Activated CD8-positive, alpha-beta memory T cell treated with anti-CD3 and anti-CD28 coated beads, Interleukin-2, amount 50 U/mL, for 48 hours (primary cell): Measurements from ENCODE around the gene MIA2.
"Not testable (repeated sequence)": the region's sequence is repeated elsewhere in the genome, so short reads cannot be mapped to it uniquely, and the experiment has no call there.

Experiments
- DNase-seq: peaks from one replicate; pipeline ENCODE4 v3.0.0-alpha.2; 2020

The MIA2 gene

GRCh38 chr14:39230416-39231035, 3.2 kb upstream of the MIA2 start:
- no peak for DNase-seq

DNA sequence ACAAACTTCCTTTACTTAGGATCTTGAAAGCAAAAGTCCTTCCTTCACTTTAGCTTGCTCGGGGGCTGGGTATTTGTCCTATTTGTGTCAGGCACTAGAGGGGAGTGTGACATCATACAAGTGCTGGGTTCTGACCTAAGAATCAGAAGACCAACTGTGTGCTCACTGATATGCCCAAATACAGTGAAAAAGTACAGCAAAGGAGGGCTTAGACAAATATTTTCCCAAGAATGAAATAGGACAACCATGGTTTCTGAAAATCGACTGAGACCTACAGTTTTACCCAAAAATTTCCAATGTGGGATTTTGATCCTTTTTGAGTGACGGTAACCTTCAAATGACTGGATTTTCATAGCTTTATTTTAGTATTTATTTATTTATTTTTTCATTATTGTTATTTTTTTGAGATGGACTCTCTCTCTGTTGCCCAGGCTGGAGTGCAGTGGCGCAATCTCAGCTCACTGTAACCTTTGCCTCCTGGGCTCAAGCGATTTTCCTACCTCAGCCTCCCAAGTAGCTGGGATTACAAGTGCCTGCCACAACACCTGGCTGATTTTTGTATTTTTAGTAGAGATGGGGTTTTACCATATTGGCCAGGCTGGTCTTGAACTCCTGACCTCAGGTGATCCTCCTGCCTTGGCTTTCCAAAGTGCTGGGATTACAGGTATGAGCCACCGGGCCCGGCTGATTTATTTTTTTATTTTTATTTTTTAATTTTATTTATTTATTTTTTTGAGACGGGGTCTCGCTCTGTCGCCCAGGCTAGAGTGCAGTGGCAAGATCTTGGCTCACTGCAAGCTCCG, 1.8 kb upstream of the MIA2 start:
- not testable (repeated sequence) for DNase-seq

DNA sequence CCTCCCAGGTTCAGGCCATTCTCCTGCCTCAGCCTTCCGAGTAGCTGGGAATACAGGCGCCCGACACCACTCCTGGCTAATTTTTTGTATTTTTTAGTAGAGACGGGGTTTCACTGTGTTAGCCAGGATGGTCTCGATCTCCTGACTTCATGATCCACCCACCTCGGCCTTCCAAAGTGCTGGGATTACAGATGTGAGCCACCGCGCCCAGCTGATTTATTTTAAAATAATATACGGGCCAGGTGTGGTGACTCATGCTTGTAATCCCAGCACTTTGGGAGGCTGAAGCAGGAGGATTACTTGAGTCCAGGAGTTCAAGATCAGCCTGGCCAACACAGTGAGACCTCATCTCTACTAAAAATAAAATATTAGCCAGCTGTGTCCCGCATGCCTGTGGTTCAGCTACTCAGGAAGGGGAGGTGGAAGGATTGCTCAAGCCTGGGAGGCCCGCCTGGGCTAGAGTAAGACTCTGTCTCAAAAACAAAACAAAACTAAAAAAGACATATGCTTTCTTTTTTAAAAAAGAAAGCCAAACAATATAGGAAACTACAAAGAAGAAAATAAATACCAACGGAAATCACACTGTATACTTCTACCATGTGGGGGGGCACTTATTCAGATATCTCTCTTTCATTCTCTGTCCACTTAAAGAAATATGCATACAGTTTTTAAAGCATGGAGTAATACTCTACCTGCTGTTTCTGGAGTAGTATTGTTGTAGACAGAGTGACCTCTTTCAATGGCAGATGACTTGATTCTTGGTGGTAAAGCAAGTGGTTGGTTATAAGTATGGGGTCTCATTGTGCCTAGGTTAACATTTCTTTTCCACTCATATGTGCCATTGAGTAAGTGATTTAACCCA, 930 bp upstream of the MIA2 start:
- DNase-seq: no peak

- not testable (repeated sequence) for DNase-seq
These were observed 1.3 kb downstream of the MIA2 start for GRCh38 chr14:39234986-39235385.

DNA sequence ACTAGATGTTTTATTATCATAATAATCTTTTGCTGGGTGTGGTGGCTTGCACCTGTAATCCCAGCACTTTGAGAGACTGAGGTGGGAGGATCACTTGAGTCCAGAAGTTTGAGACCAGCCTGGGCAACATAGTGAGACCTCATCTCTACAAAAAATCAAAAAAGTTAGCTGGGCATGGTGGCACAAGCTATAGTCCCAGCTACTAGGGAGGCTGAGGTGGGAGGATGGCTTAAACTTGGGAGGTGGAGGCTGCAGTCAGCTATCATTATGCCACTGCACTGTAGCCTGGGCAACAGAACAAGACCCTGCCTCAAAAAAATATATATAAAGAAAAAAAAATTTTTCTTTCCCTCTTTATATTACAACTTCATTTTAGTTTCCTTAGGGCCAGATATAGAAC, 1.8 kb downstream of the MIA2 start:
- DNase-seq: not testable (repeated sequence)

DNA sequence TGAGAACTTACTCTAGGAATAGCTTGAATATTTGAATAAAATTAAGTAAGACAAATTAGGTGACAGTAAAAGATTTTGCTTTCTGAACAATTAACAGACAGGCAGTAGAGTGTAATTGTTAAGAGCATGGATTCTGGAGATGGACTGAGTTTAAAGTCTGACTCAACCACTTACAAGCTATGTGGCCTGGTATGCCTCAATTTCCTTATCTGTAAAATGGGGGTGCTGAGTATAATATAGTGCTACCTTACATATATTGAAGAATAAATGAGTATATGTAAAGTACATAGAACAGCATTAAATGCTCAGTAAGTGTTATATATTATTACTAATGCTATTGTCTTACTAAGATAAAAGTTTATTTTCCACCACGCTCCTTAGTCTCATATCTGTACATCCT, 7.1 kb downstream of the MIA2 start:
- no peak for DNase-seq

GRCh38 chr14:39241637-39242036, 7.9 kb downstream of the MIA2 start:
- DNase-seq: no peak

DNA sequence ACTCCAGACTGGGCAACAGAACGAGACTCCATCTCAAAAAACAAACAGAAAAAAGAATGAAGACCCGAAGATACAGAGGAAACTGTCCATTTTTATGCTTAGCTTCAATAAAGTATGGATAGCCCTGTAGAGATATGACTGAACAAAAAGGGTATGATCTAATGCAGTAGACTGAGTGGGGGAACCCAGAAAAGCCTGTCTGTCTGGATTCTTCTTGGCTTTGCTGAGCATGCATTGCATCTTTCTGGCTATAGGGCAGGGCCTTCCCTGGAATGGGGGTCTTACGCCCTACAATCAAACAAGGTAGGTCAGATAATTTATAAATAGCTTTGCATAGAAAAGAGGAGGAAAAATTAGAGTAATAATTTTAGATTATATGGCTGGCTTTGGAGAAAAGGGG, 10.1 kb downstream of the MIA2 start:
- DNase-seq: no peak

DNA sequence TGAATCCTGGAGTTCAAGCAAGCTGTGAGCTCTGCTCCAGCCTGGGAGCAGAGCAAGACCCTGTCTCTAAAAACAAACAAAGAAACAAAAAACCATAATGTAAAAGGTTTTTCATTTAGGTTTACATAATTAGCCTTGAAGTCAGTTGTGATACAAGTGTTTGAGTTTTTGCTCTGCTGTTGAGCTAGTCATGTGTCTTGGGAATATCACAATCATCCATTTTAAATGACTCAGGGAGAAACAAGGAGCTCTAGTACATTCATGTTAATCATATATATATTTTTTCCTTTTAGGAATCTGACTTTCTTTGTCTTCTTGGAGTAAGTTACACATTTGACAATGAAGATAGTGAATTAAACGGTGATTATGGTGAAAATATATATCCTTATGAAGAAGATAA, 12.9 kb downstream of the MIA2 start:
- no peak for DNase-seq

GRCh38 chr14:39247256-39247655, 13.5 kb downstream of the MIA2 start:
- no peak for DNase-seq

DNA sequence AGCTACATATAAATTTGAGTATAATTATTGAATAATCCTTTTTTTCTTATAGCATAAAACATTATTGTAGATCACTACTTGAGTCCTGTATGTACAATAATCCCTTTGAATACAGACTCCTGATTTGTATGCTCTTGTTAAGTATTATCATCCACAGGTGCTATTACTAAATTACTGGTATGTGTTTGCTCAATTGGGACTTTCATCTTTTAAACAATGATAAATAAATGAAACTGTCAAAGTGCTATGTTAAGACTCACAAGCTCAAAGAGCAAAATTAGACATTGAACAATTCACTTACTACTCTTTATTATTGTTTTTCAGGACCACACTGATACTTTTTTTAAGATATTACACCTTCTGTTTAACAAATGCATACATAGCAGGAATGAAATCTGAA, 17.8 kb downstream of the MIA2 start:
- no peak for DNase-seq

- not testable (repeated sequence) for DNase-seq
These were observed 23.7 kb downstream of the MIA2 start for GRCh38 chr14:39257388-39257787.

DNA sequence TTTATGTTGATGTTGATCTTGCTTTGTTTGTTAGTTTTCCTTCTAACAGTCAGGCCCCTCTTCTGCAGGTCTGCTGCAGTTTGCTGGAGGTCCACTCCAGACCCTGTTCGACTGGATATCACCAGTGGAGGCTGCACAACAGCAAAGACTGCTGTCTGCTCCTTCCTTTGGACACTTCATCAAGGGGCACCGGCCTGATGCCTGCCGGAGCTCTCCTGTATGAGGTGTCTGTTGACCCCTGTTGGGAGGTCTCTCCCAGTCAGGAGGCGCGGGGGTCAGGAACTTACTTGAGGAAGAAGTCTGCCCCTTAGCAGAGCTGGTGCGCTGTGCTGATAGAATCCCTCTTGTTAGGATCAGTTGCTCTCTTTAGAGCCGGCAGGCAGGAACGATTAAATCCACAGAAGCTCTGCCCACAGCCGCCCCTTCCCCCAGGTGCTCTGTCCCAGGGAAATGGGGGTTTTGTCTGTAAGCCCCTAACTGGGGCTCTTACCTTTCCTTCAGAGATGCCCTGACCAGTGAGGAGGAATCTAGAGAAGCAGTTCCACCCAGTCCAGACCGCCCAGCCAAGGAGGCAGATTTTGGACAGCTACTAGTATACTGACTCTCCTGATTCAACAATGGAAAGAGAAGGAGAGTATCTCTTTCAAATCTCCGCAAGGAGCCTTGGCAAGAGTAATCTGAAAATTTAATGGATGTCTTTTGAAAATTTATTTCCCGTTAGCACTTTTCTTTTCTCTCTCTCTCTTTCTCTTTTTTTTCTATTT, 25.2 kb downstream of the MIA2 start:
- no peak for DNase-seq

GRCh38 chr14:39260161-39260560, 26.4 kb downstream of the MIA2 start:
- DNase-seq: not testable (repeated sequence)

- not testable (repeated sequence) for DNase-seq
These were observed 28.5 kb downstream of the MIA2 start for GRCh38 chr14:39262214-39262613.

DNA sequence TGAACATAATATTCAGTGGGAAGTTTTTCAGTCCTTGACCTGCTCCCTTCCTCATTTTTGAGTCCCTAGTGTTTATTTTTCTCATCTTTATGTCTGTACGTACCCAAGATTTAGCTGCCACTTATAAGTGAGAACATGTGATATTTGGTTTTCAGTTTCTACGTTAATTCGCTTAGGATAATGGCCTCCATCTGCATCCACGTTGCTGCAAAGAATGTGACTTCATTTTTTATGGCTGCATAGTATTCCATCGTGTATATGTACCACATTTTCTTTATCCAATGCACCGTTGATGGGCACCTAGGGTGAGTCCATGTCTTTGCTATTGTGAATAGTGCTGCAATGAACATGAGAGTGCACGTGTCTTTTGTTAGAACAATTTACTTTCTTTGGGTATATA, 30.3 kb downstream of the MIA2 start:
- no peak for DNase-seq

GRCh38 chr14:39264558-39264957, 30.8 kb downstream of the MIA2 start:
- DNase-seq: no peak

DNA sequence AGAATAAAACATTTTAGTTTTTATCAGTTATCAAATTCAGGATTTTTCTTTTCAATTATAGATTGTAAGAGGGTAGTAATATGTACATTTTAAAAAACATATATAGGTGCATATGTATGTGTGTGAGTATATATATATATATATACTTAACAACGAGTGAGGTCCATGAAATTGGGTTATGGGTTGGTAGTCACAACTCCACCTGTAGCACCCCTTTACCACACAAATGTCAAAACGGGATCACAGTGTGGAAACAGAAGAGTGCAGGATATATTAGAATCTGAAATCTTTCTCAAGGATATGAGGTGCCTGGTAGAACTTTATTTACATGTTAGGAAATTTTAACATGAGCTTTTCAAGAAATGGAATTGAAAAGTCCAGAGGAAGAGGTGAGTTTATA, 31.3 kb downstream of the MIA2 start:
- DNase-seq: no peak

DNA sequence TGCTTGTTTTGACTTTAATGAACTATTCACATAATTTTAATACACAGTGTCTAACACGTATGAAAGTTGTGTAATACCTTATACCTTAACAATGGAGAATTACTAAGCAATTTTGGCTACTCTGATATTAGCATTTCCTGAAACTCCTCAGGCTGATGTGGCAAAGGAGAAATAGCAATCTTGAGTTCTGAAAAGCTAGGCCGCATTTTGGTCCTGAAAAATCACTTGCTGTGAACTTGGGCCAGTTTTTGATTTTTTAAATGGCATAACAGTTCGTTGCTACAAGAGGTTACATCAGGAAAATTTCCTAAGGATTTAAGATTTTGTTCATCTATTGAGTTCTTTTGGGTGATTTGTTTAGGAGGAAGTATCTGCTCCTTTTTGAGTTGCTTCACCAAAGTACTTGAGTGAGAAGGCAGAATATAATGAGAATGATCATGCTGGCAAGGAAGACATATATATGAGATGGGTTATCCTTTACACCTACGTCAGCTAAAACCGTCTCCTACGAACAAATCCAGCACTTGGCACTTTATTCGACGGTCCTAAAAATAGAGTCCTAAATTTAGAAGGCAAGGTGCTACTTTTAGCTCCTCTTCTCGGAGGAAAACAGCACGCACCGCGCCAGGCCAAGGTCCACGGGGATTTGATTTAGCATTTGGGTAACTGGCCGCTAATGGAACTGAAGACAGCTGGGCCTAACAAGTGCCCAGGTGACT, 32.2 kb downstream of the MIA2 start:
- DNase-seq: no peak

GRCh38 chr14:39266525-39266870, 32.8 kb downstream of the MIA2 start:
- peak; percentile 76 for DNase-seq

DNA sequence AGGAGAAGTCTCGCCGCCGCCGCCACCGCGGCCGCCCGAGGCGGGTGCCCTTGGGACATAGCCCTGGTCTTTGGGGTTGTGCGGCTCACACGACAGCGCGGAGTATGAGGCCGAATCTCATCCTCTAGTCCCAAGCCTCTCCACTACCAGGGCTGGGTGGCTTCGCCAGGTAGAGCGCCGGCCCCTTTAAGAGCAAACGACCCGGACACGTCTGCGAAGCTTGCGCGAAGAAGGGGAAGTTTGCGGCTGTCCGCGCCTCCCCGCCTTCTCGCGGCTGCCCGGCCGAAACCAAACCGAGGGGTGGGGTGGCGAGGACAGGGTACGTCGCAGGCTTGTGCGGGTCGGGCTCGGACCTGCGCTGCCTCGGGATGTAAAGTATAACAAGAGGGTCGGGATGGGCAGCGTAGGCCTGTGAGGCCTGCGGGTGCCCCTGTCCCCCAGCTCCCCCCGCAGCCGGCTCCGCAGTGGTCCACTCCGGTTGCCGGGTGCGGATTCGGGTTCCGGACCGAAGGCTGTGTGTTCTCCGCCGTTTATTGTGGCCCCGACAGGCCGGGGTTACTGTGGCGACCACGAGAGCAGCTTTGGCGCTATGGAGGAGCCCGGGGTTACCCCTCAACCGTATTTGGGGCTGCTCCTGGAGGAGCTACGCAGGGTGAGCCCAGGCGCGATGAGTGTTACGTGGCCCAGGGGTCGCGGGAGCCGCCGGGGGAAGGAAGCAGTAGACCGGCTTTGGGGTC, 33.3 kb downstream of the MIA2 start:
- peak; percentile 88 for DNase-seq

GRCh38 chr14:39267608-39268005, 33.9 kb downstream of the MIA2 start:
- no peak for DNase-seq
